Activated CD8-positive, alpha-beta memory T cell treated with anti-CD3 and anti-CD28 coated beads, Interleukin-2, amount 50 U/mL, for 1 hour (primary cell): Measurements from ENCODE around the gene NUAK2.
"Not testable (repeated sequence)": the region's sequence is repeated elsewhere in the genome, so short reads cannot be mapped to it uniquely, and the experiment has no call there.

ENCODE experiments used
- DNase-seq: peaks from one replicate; pipeline ENCODE4 v3.0.0-alpha.2; 2020; ENCODE audit errors: extremely low read depth

The NUAK2 gene

GRCh38 chr1:205297546-205298177 is 23.9 kb downstream of the NUAK2 start:
- DNase-seq, result not testable (repeated sequence)

- DNase-seq, result no peak
These were observed 25.4 kb downstream of the NUAK2 start for GRCh38 chr1:205296154-205296553.

- no peak for DNase-seq
These were observed 26.6 kb downstream of the NUAK2 start for GRCh38 chr1:205294934-205295333.

GRCh38 chr1:205294175-205294917 is 27.2 kb downstream of the NUAK2 start:
- DNase-seq, result no peak

- DNase-seq, result no peak
These were observed 28.0 kb downstream of the NUAK2 start for GRCh38 chr1:205293350-205294074.

GRCh38 chr1:205291596-205291995 is 29.9 kb downstream of the NUAK2 start:
- no peak for DNase-seq

GRCh38 chr1:205287767-205288559 is 33.6 kb downstream of the NUAK2 start:
- peak; percentile 77 for DNase-seq

- DNase-seq, result no peak
These were observed 34.5 kb downstream of the NUAK2 start for GRCh38 chr1:205287076-205287475.

- no peak for DNase-seq
These were observed 35.1 kb downstream of the NUAK2 start for GRCh38 chr1:205286335-205286950.

GRCh38 chr1:205285381-205286101 is 36.0 kb downstream of the NUAK2 start:
- DNase-seq, result no peak

GRCh38 chr1:205284420-205285144 is 37.0 kb downstream of the NUAK2 start:
- peak; percentile 90 for DNase-seq

GRCh38 chr1:205283270-205284147 is 38.0 kb downstream of the NUAK2 start:
- DNase-seq, result no peak

- DNase-seq, result not testable (repeated sequence)
These were observed 40.7 kb downstream of the NUAK2 start for GRCh38 chr1:205280666-205281395.

- no peak for DNase-seq
These were observed 41.6 kb downstream of the NUAK2 start for GRCh38 chr1:205279986-205280385.

- DNase-seq, result no peak
These were observed 44.9 kb downstream of the NUAK2 start for GRCh38 chr1:205276689-205277065.

GRCh38 chr1:205275916-205276688 is 45.4 kb downstream of the NUAK2 start:
- no peak for DNase-seq

GRCh38 chr1:205275133-205275532 is 46.4 kb downstream of the NUAK2 start:
- DNase-seq, result no peak
